Keratinocyte (primary cell): Measurements from ENCODE around the gene TNS4. TPM values are rescaled to one million over a fixed set of nuclear protein-coding genes. Genes with fewer than 3 reads are reported as not detected.

ENCODE experiments used
- DNase-seq: peaks from one replicate; pipeline ENCODE4 v3.0.0-alpha.2; 2011; ENCODE audit warnings: low read depth, missing footprints, low spot score
- FAIRE-seq: peaks from 2 replicates; lab custom pipeline; 2011; peaks lifted over from hg19 to GRCh38; lab: Jason Lieb, UNC
- H2AFZ ChIP-seq: 2 replicates; pipeline ENCODE4 v1.6.0; 2012; ENCODE audit warnings: low read length, control low read depth, inconsistent platforms; ENCODE audit not compliant: control insufficient read depth
- H3K27ac ChIP-seq: 2 replicates; pipeline ENCODE4 v1.5.1; 2011; ENCODE audit warnings: low read length; ENCODE audit not compliant: control insufficient read depth, insufficient read depth
- H3K27me3 ChIP-seq: 3 replicates; pipeline ENCODE4 v1.6.0; 2011; ENCODE audit warnings: low read length; ENCODE audit not compliant: control insufficient read depth, insufficient read depth; ENCODE audit errors: extremely low read depth
- H3K36me3 ChIP-seq, 2 experiments: 2 replicates in 1 of 2; 3 replicates in 1 of 2; pipeline ENCODE4 v1.5.1; 2011; ENCODE audit warnings: low read length in 2 of 2, mild to moderate bottlenecking in 1 of 2; ENCODE audit not compliant: control insufficient read depth in 2 of 2, insufficient read depth in 2 of 2; ENCODE audit errors: extremely low read depth in 1 of 2
- H3K4me1 ChIP-seq: 3 replicates; pipeline ENCODE4 v1.5.1; 2011; ENCODE audit warnings: low read length; ENCODE audit not compliant: control insufficient read depth, insufficient read depth; ENCODE audit errors: extremely low read depth
- H3K4me2 ChIP-seq: 3 replicates; pipeline ENCODE4 v1.6.0; 2011; ENCODE audit warnings: low read depth, low read length; ENCODE audit not compliant: control insufficient read depth, insufficient read depth; ENCODE audit errors: extremely low read depth
- H3K4me3 ChIP-seq, 3 experiments: fragments of 200-600 bp in 1 of 3; sonication (generic) in 1 of 3; 2 replicates in 2 of 3; 3 replicates in 1 of 3; pipeline ENCODE4 v1.5.1; 2011 to 2016; ENCODE audit warnings: low read length in 3 of 3, mild to moderate bottlenecking in 3 of 3, control low read depth in 2 of 3, inconsistent platforms in 1 of 3, low read depth in 1 of 3, mixed read lengths in 1 of 3, mixed run types in 1 of 3, moderate library complexity in 1 of 3; ENCODE audit not compliant: control insufficient read depth in 2 of 3, insufficient read depth in 2 of 3; ENCODE audit errors: extremely low read depth in 1 of 3
- H3K79me2 ChIP-seq: 2 replicates; pipeline ENCODE4 v1.6.0; 2012; ENCODE audit warnings: low read length; ENCODE audit not compliant: control insufficient read depth, insufficient read depth
- H3K9ac ChIP-seq: 3 replicates; pipeline ENCODE4 v1.6.0; 2011; ENCODE audit warnings: low read length; ENCODE audit not compliant: control insufficient read depth, insufficient read depth; ENCODE audit errors: extremely low read depth
- H3K9me1 ChIP-seq: 3 replicates; pipeline ENCODE4 v1.6.0; 2011; ENCODE audit warnings: low read length; ENCODE audit not compliant: control insufficient read depth, insufficient read depth; ENCODE audit errors: extremely low read depth
- H3K9me3 ChIP-seq: 2 replicates; pipeline ENCODE4 v1.5.1; 2012; ENCODE audit warnings: low read depth, low read length; ENCODE audit not compliant: control insufficient read depth
- H4K20me1 ChIP-seq: 3 replicates; pipeline ENCODE4 v1.6.0; 2011; ENCODE audit warnings: low read length; ENCODE audit not compliant: control insufficient read depth, insufficient read depth; ENCODE audit errors: extremely low read depth
- EZH2 ChIP-seq: IDR thresholded peaks from one replicate; pipeline ENCODE4 v1.6.1; 2012; ENCODE audit warnings: inconsistent platforms, mild to moderate bottlenecking, low read length, moderate library complexity
- dilution Hi-C: fragments of 300-500 bp; cut with MboI; formaldehyde crosslinking; loops from one replicate; pipeline ENCODE4 v1.7.0; 2020; ENCODE audit warnings: low sequenced_read_pairs; ENCODE audit not compliant: extremely low pct_ligation_motif_present
- polyA plus RNA-seq, 5 experiments: library from polyadenylated mRNA; depleted of rRNA in 3 of 5; stranded (reverse) in 3 of 5; stranded (forward) in 1 of 5; unstranded in 1 of 5; fragments of >200 nt; gene quantifications; 1 replicate in 1 of 5; 2 replicates in 3 of 5; 3 replicates in 1 of 5; pipeline versions ENCODE4 v1.2.1 to v1.2.3, GENCODE V29; 2011 to 2012; ENCODE audit warnings: missing spikeins in 2 of 5, low read depth in 1 of 5, low replicate concordance in 1 of 5
- TF ChIP-seq, protein P1 (sequence below), 3 experiments: IDR thresholded peaks in 1 of 3; conservative IDR thresholded peaks in 1 of 3; optimal IDR thresholded peaks in 1 of 3; 2 replicates in 2 of 3; 3 replicates in 1 of 3; pipeline versions ENCODE3 to v1.5.1; 2011; ENCODE audit warnings: low read length in 3 of 3, mild to moderate bottlenecking in 3 of 3, moderate library complexity in 2 of 3, control low read depth in 1 of 3, inconsistent platforms in 1 of 3; ENCODE audit not compliant: insufficient read depth in 2 of 3; ENCODE audit errors: extremely low read depth in 1 of 3

Gene TNS4
- polyA plus RNA-seq, 1 donor (not counting 4 experiments of a cell fraction or from before 2014, with no cell fraction given), result 160 TPM

DNA sequence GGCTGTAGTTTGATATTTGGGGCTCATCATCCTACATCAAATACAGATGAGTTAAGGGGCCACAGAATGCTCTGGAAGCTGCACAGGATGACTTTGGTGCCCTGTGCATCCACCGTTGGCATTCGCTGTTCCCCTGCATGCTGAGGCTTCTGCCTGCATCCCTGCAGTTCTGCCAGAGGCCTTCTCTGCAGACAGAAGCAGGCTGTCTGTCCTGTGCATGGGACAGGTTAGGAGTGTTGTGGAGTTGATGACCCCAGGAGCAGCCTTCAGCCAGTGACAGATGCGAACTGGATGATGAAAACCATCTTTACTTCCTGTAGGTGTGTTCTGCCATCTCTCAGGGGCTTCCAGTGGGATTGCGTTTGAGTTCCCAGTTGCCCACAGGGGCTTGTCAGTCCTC lies 13.6 kb upstream of the TNS4 start:
- dilution Hi-C loops, result no loop called here
- Histone ChIP-seq H3K79me2 (peaks cover 21% of the 10 kb centered on the region), H3K4me3 (no peak overlapping the region), H3K9me1 (no peaks in the 10 kb centered on the region), H3K36me3 (peaks cover 0 to 4% of the 10 kb centered on the region in 2 experiments), H4K20me1 (no peaks in the 10 kb centered on the region), H2AFZ (no peak overlapping the region), H3K9me3 (no peaks in the 10 kb centered on the region), H3K4me2 (peak overlapping the region; percentile 22), H3K9ac (no peak overlapping the region), H3K4me1 (peaks cover 79% of the 10 kb centered on the region), H3K27me3 (no peaks in the 10 kb centered on the region), H3K27ac (peak overlapping the region; percentile 34)
- TF ChIP-seq EZH2, result no peak
- TF ChIP-seq, protein P1, sequence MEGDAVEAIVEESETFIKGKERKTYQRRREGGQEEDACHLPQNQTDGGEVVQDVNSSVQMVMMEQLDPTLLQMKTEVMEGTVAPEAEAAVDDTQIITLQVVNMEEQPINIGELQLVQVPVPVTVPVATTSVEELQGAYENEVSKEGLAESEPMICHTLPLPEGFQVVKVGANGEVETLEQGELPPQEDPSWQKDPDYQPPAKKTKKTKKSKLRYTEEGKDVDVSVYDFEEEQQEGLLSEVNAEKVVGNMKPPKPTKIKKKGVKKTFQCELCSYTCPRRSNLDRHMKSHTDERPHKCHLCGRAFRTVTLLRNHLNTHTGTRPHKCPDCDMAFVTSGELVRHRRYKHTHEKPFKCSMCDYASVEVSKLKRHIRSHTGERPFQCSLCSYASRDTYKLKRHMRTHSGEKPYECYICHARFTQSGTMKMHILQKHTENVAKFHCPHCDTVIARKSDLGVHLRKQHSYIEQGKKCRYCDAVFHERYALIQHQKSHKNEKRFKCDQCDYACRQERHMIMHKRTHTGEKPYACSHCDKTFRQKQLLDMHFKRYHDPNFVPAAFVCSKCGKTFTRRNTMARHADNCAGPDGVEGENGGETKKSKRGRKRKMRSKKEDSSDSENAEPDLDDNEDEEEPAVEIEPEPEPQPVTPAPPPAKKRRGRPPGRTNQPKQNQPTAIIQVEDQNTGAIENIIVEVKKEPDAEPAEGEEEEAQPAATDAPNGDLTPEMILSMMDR (optimal IDR thresholded peaks at IDR 0.05 in 1 of 3, IDR thresholded peaks at IDR 0.05 in 1 of 3, conservative IDR thresholded peaks at IDR 0.05 in 1 of 3; ENCODE audit: extremely low read depth in 1 of 3, insufficient read depth in 2 of 3, low read length in 3 of 3), result no peak
- DNase-seq, result no peak
- no peak for FAIRE-seq

GRCh38 chr17:40514013-40514875 lies 12.8 kb upstream of the TNS4 start:
- H3K4me2 ChIP-seq, result no peak overlapping the region
- dilution Hi-C loops, result no loop called here
- H3K27ac ChIP-seq, result no peak overlapping the region

More at GRCh38 chr17:40514013-40514875, 12.8 kb upstream of the TNS4 start:
- Histone ChIP-seq H3K9me1 (no peaks in the 10 kb centered on the region), H3K36me3 (no peaks in the 10 kb centered on the region), H2AFZ (no peak overlapping the region), H3K27me3 (no peaks in the 10 kb centered on the region), H3K4me1 (peaks cover 79% of the 10 kb centered on the region), H3K4me3 (no peak overlapping the region), H3K9me3 (no peaks in the 10 kb centered on the region), H3K9ac (no peak overlapping the region), H3K79me2 (peaks cover 15% of the 10 kb centered on the region), H4K20me1 (no peaks in the 10 kb centered on the region)
- TF ChIP-seq, protein P1 (optimal IDR thresholded peaks at IDR 0.05 in 1 of 3, IDR thresholded peaks at IDR 0.05 in 1 of 3, conservative IDR thresholded peaks at IDR 0.05 in 1 of 3; ENCODE audit: extremely low read depth in 1 of 3, insufficient read depth in 2 of 3, low read length in 3 of 3), result no peak
- no peak for TF ChIP-seq EZH2
- DNase-seq (no peak), FAIRE-seq (no peak)
